Measurements from ENCODE around the gene TACR1.

DNA sequence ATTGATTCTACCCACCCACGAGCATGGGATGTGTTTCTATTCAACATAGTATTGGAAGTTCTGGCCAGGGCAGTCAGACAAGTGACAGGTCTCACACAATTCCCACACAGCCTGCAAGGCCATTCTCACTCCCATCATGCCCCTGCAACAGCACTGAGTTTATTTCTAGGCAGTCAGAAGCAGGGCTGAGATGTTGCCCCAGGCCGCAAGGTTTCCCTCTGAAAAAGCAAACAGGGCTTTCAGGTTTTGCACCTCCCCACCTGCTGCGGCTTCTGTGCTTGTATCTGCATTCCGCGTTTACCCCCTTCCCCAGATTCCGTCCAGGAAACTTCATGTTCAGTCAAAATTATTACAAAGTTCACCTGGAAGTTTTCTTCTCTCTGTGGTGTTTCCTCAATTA, 9.4 kb upstream of the TACR1 start:
- TF ChIP-seq TAF1 (IDR thresholded peaks at IDR 0.05; ENCODE audit: low read depth, low read length) (no peak), POLR2A (IDR thresholded peaks at IDR 0.05; ENCODE audit: low read depth, low read length) (no peak), POLR2AphosphoS5 (IDR thresholded peaks at IDR 0.05; ENCODE audit: low read depth, low read length) (no peak), SPI1 (IDR thresholded peaks at IDR 0.05; ENCODE audit: low read depth, low read length) (no peak)
